ENCODE measurements around the gene CIDEA.
A peak's percentile ranks its signal among the peaks of the same experiment; 100 is the strongest.
"Not testable (repeated sequence)": the region's sequence is repeated elsewhere in the genome, so short reads cannot be mapped to it uniquely, and the experiment has no call there.

The CIDEA gene, protein sequence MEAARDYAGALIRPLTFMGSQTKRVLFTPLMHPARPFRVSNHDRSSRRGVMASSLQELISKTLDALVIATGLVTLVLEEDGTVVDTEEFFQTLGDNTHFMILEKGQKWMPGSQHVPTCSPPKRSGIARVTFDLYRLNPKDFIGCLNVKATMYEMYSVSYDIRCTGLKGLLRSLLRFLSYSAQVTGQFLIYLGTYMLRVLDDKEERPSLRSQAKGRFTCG

DNA sequence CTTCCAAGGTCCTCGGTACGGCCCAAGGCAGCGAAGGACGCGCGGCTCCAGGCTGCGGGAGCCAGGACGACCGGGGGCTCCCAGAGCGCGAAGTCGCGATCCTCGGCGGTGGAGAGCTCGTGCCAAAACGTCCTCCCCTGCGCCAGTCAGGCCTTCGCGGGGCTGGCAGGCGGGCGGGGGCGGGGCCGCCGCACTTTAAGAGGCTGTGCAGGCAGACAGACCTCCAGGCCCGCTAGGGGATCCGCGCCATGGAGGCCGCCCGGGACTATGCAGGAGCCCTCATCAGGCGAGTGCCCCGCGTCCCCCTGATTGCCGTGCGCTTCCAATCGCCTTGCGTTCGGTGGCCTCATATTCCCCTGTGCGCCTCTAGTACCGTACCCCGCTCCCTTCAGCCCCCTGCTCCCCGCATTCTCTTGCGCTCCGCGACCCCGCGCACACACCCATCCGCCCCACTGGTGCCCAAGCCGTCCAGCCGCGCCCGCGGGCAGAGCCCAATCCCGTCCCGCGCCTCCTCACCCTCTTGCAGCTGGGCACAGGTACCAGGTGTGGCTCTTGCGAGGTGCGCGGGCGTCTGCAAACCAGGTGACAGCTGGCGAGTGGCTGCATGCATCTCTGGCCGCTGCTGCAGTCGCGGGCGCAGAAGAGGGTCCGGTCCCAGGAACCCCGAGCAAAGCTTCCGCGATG, at the start of gene CIDEA:
Gene CIDEA (plus strand): TSS at position 226 of the 684 bp plus-strand sequence. CDS start 23 bp downstream, at position 249.
- peak; percentile 30 for DNase-seq

DNA sequence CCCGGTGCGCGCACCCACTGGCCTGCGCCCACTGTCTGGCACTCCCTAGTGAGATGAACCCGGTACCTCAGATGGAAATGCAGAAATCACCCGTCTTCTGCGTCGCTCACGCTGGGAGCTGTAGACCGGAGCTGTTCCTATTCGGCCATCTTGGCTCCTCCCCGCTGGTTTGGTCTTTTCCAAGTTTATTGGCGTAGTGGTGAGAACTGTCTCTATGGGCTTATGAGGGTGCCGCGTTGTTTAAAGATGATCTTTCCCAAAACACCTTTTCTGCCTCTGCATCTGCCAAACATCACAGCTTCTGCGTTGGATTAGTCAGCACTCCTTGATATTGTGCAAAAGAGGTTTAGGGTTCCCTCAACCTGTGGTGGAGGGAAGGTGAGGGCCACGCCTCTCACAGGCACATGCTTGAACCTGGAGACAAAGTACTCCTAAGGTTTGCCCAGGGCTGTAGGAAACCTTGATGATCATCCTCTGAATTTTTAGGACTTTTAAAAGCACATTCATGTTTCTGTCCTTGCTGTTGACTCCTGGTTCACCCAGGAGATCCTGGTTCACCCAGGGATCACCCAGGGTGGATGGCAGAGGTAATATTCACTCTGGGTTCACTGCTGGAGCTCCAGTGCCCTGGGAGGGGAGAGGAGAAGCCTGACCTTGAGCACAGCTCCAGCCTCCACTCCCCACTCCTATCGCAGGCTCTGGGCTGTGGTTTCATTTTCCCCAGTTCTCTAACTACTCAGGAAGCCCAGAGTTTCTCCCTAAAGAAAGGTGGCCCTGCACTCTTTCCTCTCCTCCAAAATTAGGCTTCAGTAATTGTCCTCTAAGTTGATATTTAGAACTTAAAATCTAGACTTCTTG, 45.6 kb upstream of the CIDEA start:
- not testable (repeated sequence) for DNase-seq

DNA sequence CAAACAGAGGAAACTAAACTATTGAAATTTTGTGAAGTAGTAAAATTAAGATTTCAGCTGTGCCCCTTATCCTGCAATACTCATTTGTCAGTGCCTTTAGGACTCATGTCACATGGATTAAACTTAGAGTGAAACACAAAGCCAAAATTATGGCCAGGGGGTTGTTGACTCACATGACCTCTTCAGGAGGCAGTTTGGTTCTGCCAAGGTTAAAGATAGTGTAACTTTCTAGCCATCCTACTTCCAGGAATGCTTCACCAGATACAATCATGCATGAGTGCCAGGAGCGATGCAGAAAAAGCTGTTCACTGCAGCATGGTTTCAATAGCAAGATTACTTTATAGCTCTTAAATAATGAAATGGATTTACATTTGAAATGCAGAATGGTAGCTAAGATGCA, 41.9 kb upstream of the CIDEA start:
- DNase-seq: not testable (repeated sequence)

DNA sequence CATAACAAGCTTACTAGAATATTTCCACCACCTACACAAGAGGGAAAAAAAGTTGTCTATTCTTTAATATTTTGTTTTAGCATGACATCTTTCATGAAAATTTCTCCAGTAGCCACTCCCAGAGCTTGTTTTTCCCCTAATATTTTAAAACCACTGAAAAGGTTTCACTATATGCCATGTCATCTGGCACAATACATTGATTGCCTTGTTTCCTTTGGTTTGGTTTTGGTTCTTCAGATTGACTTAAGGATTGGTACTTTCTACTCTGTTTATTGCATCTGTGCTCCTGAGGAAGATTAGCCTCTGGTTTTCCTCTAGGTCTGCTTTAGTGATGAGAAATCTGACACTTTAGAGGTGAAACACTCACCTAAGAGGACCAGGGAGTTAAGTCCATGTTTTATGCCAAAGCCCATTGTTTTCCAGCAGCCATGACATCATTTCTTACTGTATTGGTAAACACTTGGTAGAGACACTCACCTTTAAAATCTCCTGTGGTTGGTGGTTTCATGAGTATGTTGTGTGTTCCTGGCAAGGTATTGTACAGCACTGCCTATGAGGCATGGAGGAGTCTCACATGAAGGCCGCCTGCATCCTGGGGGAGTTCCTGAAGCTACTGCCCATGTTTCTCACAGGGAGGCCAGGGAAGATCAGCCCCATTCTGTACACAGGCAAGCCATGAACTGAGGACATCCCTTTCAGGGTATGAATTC, 39.7 kb upstream of the CIDEA start:
- not testable (repeated sequence) for DNase-seq

DNA sequence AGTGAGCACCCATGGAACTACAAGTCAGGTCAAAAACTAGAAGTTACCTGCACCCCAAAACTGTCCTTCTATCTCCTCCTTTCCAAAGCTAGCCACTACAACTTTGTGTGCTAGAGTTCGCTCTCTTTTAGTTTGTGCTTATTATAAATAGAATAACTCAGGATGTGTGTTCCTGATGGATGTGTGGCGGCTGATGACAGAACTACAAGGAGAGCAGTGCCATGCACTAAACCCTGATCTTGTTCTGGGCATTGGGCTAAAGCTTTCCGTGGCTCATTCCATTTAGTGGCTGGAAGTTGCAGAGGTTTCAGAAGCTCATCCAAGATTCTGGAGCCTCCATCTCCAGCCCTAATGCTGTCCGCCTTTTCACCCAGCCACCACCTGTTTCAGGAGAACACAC, 37.7 kb upstream of the CIDEA start:
- not testable (repeated sequence) for DNase-seq

DNA sequence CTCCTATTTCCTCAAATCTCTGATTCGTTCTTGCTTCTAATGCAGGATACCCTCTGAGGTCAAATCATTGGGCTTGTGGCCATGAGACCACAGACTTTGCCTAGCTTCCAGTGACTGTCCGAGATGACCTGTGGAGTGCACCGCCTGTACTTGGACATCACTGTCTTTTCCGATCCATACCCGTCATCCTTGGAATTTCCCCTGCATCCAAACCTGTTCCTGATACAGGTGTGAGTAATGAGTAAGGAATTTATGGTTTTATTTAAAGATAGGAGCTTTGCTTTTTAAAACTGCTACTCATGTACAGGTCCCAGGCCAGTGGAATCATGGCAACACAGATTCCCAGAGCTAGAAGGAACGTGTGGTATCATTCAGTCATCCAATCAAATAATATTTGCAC, 35.6 kb upstream of the CIDEA start:
- DNase-seq: not testable (repeated sequence)

DNA sequence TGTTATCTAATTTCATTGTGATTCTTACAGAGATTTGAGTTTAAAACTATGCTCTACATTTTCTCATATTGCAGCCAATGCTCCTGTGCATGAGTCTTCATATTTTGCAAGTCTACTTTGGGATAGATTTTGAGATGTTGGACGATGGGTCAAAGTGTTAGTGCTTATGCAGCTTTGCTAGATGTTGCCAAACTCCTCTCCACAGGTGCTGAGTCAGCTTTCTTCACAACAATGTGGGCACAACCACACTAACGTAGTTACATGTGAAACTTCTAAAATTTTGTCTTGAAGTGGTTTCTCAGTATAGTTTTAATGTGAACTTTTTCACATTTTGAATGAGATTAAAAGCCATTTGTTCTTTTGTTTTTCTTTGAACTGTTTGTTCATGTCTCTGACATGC, 32.1 kb upstream of the CIDEA start:
- DNase-seq: not testable (repeated sequence)

DNA sequence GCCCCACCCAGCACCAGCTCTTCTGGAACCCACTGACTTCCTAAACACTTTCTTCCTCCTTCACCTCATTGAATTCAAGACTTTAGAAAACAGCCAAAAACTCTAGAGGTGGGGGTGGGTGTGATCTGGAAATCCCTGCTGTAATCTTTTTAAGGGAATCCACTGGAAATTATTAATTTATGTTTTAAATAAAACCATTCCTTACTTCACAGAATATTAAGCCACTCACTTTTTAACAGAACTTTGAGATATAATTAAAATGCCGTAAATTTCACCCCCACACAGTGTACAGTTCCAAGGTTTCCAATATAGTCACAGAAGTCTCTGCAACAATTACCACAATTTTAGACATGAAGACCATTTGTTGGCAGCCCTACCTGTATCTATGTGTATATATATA, 30.8 kb upstream of the CIDEA start:
- DNase-seq: not testable (repeated sequence)

DNA sequence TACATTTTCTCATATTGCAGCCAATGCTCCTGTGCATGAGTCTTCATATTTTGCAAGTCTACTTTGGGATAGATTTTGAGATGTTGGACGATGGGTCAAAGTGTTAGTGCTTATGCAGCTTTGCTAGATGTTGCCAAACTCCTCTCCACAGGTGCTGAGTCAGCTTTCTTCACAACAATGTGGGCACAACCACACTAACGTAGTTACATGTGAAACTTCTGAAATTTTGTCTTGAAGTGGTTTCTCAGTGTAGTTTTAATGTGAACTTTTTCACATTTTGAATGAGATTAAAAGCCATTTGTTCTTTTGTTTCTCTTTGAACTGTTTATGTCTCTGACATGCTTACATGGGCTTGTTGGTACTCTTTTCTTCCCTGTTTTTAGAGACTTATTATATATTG, 27.4 kb upstream of the CIDEA start:
- DNase-seq: not testable (repeated sequence)

DNA sequence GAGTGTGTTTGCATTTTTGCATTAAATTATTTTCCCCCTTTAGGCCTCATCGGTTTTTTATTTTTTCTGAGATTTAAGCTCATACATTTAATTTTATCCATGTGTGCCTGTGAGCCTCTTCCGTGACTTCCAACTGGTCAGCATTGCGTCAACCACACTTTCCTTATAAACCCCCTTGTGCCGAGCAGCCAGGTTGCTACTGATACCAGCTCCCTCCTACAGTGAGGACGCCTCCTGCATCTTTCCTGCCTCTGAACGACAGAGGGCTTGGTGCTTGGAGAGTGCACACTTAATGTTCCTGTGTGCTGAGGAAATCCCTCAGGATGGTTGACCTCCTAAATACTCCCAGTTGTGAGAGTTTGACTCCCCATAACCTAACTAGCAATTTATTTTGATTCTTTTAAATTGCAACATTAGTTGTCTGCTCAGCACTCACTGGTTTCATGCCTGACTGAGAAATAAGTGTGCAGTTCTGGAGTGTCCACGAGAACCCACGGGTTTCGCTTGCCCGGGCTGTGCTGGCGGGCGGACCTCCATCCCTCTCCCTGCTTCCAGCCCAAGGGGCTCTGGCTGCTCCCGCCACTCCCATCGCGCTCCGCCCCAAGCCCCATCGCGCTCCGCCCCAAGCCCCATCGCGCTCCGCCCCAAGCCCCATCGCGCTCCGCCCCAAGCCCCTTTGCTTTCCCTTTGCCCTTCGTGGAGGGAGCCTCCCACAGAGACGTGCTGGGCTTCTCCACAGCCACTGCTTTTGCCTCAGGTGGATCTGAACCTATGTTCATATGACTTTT, 26.6 kb upstream of the CIDEA start:
- DNase-seq: not testable (repeated sequence)

DNA sequence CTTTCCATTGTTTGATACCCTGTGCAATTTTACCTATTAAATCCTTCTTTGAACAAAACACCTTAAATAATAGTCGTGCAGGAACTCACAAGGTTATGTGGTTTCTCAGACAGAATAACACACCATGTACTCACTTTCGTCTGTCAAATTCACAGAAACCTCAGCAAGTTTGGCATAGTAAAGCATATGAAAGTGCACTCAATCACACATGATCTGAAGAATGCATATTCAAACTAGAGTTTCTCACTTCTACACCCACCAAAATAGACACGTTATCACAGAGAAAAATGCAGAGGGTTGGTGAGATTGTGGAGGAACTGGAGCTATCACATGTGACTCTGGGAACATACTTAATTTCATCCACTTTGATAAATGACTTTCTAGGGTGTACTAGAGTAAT, 25.9 kb upstream of the CIDEA start:
- not testable (repeated sequence) for DNase-seq

DNA sequence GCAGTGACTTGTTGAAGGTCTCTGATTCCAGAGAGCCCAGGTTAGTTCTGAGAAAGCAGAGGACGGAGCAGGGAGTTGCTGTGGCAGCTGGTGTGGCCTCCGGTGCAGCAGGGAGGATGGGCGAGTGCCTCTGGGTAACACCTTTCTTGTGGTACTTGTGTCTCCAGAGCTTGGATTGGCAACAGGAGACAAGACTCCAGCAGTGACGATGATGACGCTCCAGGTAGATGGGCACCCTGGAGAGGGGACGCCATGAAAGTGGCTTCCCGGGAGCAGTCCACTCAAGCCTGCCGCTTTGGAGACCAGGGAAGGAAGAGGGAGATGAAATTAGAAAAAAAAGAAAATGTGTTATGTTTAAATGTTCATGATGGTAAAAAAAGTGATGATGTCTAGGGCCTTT, 23.6 kb upstream of the CIDEA start:
- not testable (repeated sequence) for DNase-seq

DNA sequence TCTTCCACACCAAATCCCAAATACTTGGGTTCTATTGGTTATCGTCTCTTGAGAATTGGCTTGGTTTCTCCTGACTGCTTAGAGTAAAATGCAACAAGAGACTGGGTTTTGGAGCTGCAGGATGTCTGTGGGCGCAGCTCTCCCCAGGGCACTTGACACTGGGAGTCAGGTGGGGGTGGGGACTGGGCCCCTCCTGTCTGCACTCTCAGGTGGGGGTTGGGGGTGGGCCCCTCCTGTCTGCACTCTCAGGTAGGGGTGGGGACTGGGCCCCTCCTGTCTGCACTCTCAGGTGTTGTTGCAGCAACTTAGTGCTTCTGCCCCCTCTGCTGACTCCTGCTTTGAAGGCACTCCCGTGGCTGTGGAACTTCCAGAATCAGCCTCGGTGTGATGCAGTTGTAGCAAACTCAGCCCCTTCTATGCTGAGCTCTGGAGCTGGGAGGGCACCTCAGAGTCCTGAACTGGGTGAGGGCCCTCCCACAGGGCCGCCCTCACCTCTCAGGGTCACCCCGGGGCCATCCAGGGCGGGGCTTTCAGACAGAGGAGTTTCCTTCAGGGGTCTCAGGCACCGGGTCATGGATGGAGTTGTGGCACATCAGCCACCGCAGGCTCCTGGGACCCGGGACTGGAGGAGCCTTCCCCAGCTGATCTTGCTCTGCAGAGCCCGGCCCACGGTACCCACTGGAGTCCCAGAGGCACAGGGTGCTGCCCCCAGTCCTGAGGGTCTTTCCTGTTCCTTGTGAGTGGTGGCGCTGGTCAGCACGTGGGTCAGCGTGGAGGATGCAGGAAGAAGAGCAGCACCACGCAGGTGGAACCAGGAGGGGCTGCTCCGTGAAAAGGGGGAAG, 22.9 kb upstream of the CIDEA start:
- DNase-seq: no peak

DNA sequence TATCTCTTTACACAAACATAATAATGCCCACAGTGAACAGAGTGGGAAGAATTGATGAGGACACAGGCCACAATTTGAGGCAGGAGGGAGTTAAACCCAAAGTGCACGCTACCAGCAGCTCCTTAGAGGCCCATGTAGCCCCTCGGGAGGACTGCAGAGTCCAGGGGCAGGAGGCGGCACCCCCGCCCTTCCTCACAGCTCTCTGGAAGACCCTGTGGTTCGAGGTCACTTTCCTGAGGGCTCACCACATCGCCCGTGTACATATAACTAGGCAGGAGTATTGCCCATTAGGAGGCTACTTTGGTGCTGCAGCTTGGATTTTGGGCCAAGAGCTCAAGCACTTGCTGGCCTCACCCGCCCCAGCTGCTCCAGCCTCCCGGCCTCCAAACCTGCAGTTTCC, 22.2 kb upstream of the CIDEA start:
- no peak for DNase-seq

DNA sequence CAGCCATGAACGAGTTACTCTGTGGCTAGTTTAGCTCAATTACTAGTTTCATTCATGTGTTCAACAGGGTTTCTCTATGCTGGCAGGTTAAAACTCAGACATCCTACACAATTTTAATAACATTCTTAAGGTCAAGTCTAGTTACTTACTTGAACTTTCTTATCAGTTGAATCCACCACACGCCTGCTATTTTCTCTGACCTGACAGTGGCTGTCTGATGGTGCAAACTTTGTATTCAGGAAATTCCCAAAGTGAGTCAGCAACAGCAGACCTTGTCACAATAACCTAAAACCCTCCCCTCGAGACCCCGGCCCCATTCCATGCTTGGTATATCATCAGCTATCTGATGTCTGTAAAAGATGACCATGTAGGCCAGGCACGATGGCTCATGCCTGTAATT, 20.8 kb upstream of the CIDEA start:
- no peak for DNase-seq

DNA sequence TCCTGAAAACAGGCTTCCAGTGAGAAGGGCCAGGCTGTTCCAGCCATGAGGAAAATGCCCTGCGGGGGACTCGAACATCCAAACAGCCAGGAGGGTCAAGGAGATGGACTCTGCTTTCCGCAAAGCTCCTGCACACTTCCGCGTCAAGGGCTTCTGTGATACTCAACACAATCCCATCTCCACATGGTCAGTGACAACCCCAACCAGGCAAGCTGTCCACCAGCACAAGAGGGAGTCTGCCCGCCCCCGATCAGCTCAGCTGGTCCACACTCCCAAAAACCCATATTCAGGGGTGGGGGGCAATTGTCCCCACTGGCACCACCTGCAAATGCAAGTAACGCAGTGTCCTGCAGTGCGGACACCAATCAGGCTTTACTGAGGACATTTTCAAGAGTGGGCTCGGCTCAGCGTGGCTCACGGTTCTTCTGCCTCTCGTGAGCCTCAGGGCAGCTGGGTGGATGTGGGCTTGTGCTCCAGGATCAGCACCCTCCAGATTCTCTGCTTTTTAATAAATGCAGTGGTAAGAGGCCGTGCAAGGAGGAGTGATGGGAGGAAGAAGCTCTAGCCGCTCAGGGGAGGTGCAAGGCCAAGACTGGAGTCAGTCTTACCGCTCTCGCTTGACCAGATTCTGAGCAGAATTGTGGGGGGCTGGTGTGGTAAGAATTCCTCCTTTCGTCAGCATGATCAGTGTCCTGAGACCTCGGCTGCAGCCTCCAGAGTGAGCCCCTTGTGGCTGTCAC, 19.5 kb upstream of the CIDEA start:
- no peak for DNase-seq

DNA sequence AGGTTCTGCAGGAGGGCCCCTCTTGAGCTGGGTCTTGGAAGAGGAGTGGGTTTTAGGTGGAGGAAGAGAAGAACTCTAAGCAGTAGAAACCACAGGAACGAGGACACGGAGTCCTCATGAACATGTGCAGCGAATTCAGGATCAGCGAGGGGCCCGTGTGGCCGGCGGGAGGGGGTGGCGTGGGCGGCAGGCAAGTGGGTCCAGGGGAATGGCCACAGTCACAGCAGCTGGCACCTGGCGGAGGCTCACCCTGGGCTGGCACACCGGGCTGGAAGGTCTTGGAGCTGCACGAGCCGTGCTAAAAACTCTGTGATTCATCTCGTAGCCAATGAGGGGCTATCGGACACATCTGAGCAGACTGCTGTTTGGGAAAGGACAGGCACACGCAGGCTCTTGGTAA, 18.0 kb upstream of the CIDEA start:
- no peak for DNase-seq

DNA sequence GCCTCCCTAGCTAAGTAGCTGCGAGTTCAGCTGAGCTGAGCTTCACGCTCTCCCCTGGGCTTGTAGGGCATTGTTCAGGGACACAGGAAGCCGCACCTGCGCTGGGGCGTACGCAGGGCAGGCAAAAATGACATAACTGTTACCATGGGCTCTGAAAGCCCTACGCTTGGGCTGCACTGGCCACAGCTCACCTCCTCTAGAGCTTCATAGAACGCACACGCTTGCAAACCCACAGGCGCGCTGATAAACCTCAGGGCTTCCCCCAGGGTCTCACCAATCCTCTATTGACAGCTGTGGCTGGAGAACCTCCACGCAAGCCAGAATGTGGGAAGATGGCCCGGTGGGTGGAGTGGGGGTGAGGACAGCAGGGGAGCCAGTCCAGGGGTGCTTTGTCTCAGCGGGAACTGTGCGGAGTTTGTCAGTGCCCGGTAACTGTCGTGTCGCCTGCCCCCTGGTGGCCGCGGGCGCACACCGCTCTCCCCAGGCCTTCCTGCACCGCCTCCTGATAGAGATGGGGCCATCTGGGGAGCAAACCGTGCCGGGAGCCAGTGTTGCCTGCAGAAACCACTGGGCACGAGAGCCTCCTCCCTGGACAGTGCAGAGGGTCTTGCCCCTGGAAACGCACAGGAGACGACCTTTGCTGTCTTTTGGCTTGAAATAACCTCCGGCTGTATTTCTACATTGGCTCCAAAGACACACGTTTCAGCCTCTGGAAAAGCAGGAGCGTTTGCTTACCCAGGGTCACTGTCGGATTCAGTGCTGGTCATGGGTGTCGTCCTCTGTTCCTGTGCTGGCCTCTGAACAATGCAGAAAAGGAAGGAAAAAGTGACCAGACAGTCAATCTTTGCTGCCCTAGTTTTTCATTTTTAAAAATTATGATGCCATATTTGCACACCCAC, 17.0 kb upstream of the CIDEA start:
- DNase-seq: peak; percentile 86

DNA sequence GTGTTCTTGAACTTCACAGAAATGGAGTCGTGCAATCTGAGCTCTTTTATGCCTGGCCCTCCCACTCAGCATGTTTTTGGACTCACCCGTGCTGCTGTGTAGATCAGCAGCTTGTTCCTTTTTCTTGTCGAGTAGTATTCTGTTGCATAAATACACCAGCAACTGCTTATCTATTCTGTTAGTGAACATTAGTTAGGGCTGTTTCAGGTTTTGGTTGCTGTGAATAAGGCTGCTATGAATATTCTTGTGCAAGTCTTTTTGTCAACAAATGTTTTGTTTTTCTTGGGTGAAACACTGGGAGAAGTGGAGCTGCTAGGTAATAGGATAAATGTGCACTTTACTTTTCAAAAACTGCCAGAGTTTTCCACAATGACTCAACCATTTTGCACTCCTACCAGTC, 15.3 kb upstream of the CIDEA start:
- peak; percentile 37 for DNase-seq
